IMR-90 (cell line): Measurements from ENCODE around the gene GNAI2. TPM values are rescaled to one million over a fixed set of nuclear protein-coding genes. Genes with fewer than 3 reads are reported as not detected.

Experiments
- ATAC-seq: fragments of 200-7000 bp; cut with Tn5 transposase; 2 replicates; pipeline ENCODE4 v1.9.1; 2020; ENCODE audit warnings: low read depth, mild to moderate bottlenecking, moderate library complexity
- BruUV-seq: library from RNA; stranded (reverse); fragments of 400-500 nt; replicated peaks from 2 replicates; lab custom pipeline; 2021; lab: Mats Ljungman, UMichigan
- CTCF ChIA-PET: fragments of 300-600 bp; formaldehyde crosslinking; extraction: SDS; loops from one replicate; lab custom pipeline; 2021; ENCODE audit warnings: antibody characterized with exemption; lab: Yijun Ruan, JAX
- POLR2A ChIA-PET: fragments of 300-600 bp; sonication (Branson Sonifier 250); formaldehyde crosslinking; loops from one replicate; lab custom pipeline; 2022; ENCODE audit warnings: antibody characterized with exemption; ENCODE audit not compliant: unreplicated experiment; lab: Charles Lee
- DNase-seq: peaks from one replicate; pipeline ENCODE4 v3.0.0; 2013
- H2AFZ ChIP-seq: replicated peaks from 2 replicates; pipeline ENCODE3; 2013; ENCODE audit warnings: low read length, mild to moderate bottlenecking; ENCODE audit not compliant: poor library complexity
- H2AK5ac ChIP-seq: 2 replicates; pipeline ENCODE4 v1.6.1; 2013; ENCODE audit warnings: low read depth, low read length, inconsistent platforms
- H2AK9ac ChIP-seq: replicated peaks from 2 replicates; pipeline ENCODE3; 2013; ENCODE audit warnings: mild to moderate bottlenecking, low read depth, low read length, moderate library complexity; ENCODE audit not compliant: poor library complexity
- H2BK120ac ChIP-seq: 2 replicates; pipeline ENCODE4 v1.6.1; 2013; ENCODE audit warnings: low read depth, low read length, inconsistent platforms
- H2BK15ac ChIP-seq: 3 replicates; pipeline ENCODE4 v1.6.1; 2013; ENCODE audit warnings: low read depth, low read length, inconsistent platforms
- H2BK20ac ChIP-seq: 2 replicates; pipeline ENCODE4 v1.6.1; 2013; ENCODE audit warnings: low read depth, mild to moderate bottlenecking, inconsistent platforms, low read length, moderate library complexity
- H2BK5ac ChIP-seq: 2 replicates; pipeline ENCODE4 v1.6.1; 2013; ENCODE audit warnings: mild to moderate bottlenecking, low read depth, low read length, inconsistent platforms; ENCODE audit not compliant: poor library complexity, severe bottlenecking
- H3K14ac ChIP-seq: replicated peaks from 2 replicates; pipeline ENCODE4 v1.6.1; 2013; ENCODE audit warnings: low read depth, low read length, inconsistent platforms
- H3K18ac ChIP-seq: 2 replicates; pipeline ENCODE4 v1.6.1; 2013; ENCODE audit warnings: low read depth, low read length, control low read depth
- H3K23ac ChIP-seq: 2 replicates; pipeline ENCODE4 v1.6.1; 2013; ENCODE audit warnings: low read depth, low read length, inconsistent platforms
- H3K27ac ChIP-seq: 2 replicates; pipeline ENCODE4 v1.5.1; 2013; ENCODE audit warnings: mild to moderate bottlenecking, control low read depth, low read length; ENCODE audit not compliant: insufficient read depth
- H3K27me3 ChIP-seq: 2 replicates; pipeline ENCODE4 v1.6.1; 2013; ENCODE audit warnings: low read length; ENCODE audit not compliant: control insufficient read depth, insufficient read depth
- H3K36me3 ChIP-seq: 2 replicates; pipeline ENCODE4 v1.6.1; 2013; ENCODE audit warnings: low read length, mixed read lengths; ENCODE audit not compliant: control insufficient read depth, insufficient read depth
- H3K4ac ChIP-seq: 2 replicates; pipeline ENCODE4 v1.6.1; 2013; ENCODE audit warnings: low read depth, low read length, inconsistent platforms
- H3K4me1 ChIP-seq: 2 replicates; pipeline ENCODE4 v1.6.1; 2013; ENCODE audit warnings: low read length, mixed read lengths; ENCODE audit not compliant: control insufficient read depth, insufficient read depth
- H3K4me2 ChIP-seq: 2 replicates; pipeline ENCODE4 v1.6.1; 2013; ENCODE audit warnings: low read depth, mild to moderate bottlenecking, control low read depth, low read length, moderate library complexity
- H3K4me3 ChIP-seq: 2 replicates; pipeline ENCODE4 v1.5.1; 2013; ENCODE audit warnings: low read depth, mild to moderate bottlenecking, control low read depth, low read length, moderate library complexity; ENCODE audit not compliant: insufficient read depth
- H3K56ac ChIP-seq: 2 replicates; pipeline ENCODE4 v1.6.1; 2013; ENCODE audit warnings: low read length, inconsistent platforms; ENCODE audit not compliant: insufficient read depth; ENCODE audit errors: extremely low read depth
- H3K79me1 ChIP-seq, 2 experiments: 2 replicates each; pipeline ENCODE4 v1.6.1; 2013; ENCODE audit warnings: low read length in 2 of 2, inconsistent platforms in 1 of 2, low read depth in 1 of 2
- H3K9ac ChIP-seq: 2 replicates; pipeline ENCODE4 v1.6.1; 2013; ENCODE audit warnings: low read depth, low read length, control low read depth
- H3K9me1 ChIP-seq: 2 replicates; pipeline ENCODE4 v1.6.1; 2013; ENCODE audit warnings: low read length, inconsistent platforms; ENCODE audit not compliant: insufficient read depth
- H3K9me3 ChIP-seq: 2 replicates; pipeline ENCODE4 v1.6.1; 2013; ENCODE audit warnings: low read length; ENCODE audit not compliant: control insufficient read depth, insufficient read depth
- H4K20me1 ChIP-seq: 2 replicates; pipeline ENCODE4 v1.6.1; 2013; ENCODE audit warnings: low read length, inconsistent platforms; ENCODE audit not compliant: insufficient read depth
- H4K5ac ChIP-seq: 2 replicates; pipeline ENCODE4 v1.6.1; 2013; ENCODE audit warnings: mild to moderate bottlenecking, low read depth, low read length, control low read depth
- H4K8ac ChIP-seq, 2 experiments: 2 replicates each; pipeline ENCODE4 v1.6.1; 2013; ENCODE audit warnings: low read depth in 2 of 2, low read length in 2 of 2, control low read depth in 1 of 2, inconsistent platforms in 1 of 2
- H4K91ac ChIP-seq: 2 replicates; pipeline ENCODE4 v1.6.1; 2013; ENCODE audit warnings: low read depth, low read length, inconsistent platforms; ENCODE audit not compliant: insufficient read depth
- RCOR1 ChIP-seq: IDR thresholded peaks from 2 replicates; pipeline ENCODE4 v1.6.1; 2012; ENCODE audit warnings: mild to moderate bottlenecking, low read length, improper control_type of control experiment; ENCODE audit not compliant: insufficient replicate concordance
- WGBS, 2 experiments: methylation state at CpG; one replicate each; pipeline versions ENCODE4 v1.1.5 to v1.1.7; 2013; ENCODE audit warnings: missing lambda C conversion rate in 2 of 2; ENCODE audit not compliant: insufficient read length in 1 of 2; ENCODE audit errors: extremely low coverage in 2 of 2; 5-methylcytosine and 5-hydroxymethylcytosine counted together
- dilution Hi-C: fragments of 300-500 bp; cut with HindIII; formaldehyde crosslinking; loops from one replicate; pipeline ENCODE4 v1.14.3; 2018; ENCODE audit warnings: low sequenced_read_pairs; ENCODE audit not compliant: unreplicated experiment
- in situ Hi-C: fragments of 300-500 bp; cut with MboI; formaldehyde crosslinking; loops from 3 replicates; pipeline ENCODE4 v1.14.3; 2019; ENCODE audit warnings: low sequenced_read_pairs, inconsistent platforms, mixed read lengths
- intact Hi-C: fragments of 100-400 bp; cut with micrococcal nuclease; formaldehyde crosslinking; loops from 2 replicates; pipeline ENCODE4 v1.10.0; 2022
- polyA plus RNA-seq, 3 experiments: library from polyadenylated mRNA; depleted of rRNA; stranded (reverse); fragments of >200 nt; gene quantifications; 2 replicates each; pipeline ENCODE4 v1.2.3, GENCODE V29; 2012; ENCODE audit warnings: low replicate concordance in 1 of 3
- total RNA-seq: library from RNA; depleted of rRNA; stranded (reverse); fragments of >200 nt; gene quantifications from 2 replicates; pipeline ENCODE4 v1.2.3, GENCODE V29; 2012
- TF ChIP-seq, protein P1 (sequence below): conservative IDR thresholded peaks from 2 replicates; pipeline ENCODE4 v1.5.1; 2012; ENCODE audit warnings: mild to moderate bottlenecking, low read depth, low read length, improper control_type of control experiment

The GNAI2 gene
- total and polyA plus RNA-seq, 2 of the 4 experiments (the other 2 are of a cell fraction) = 867 to 1,079 TPM

DNA sequence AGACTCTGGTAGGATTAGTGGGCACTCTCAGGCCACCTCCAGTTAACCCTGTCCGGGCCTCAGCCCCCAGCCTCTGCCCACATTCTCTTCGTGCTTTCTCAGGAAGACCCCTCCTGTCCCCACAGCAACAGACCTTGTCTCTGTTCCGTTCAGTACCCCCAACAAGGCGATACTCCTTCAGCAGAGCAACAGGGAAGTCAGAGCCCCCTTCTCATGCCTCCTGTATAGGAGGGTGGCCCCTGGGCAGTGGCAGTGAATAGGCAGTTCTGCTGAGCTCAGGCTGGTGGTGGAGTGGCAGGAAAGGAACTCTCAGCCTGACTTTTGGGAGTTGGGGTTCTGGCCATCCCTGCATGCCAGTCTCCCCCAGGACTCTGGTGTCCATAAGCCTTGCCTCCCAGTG lies 33.5 kb downstream of the GNAI2 start:
- Histone ChIP-seq H3K27me3 (no peaks in the 10 kb centered on the region), H4K5ac (peak overlapping the region; percentile 79), H3K23ac (peak overlapping the region; percentile 85), H3K4ac (peak overlapping the region; percentile 98), H2BK20ac (peak overlapping the region; percentile 88), H2AK9ac (peak overlapping the region; percentile 95), H4K91ac (peak overlapping the region; percentile 91), H3K27ac (peak overlapping the region; percentile 80), H2AFZ (peak overlapping the region; percentile 71), H2BK120ac (peak overlapping the region; percentile 95), H3K14ac (peak overlapping the region; percentile 92), H2BK15ac (peak overlapping the region; percentile 67; the same call in 2 of the 3 replicates), H3K36me3 (peaks cover 4% of the 10 kb centered on the region; the same call in 1 of the 2 replicates), H3K9ac (peak overlapping the region; percentile 77), H2BK5ac (peak overlapping the region; percentile 83), H3K79me1 (peaks cover 3 to 45% of the 10 kb centered on the region in 2 experiments; a peak in 3 of 4 replicates), H3K18ac (peak overlapping the region; percentile 68), H4K20me1 (no peaks in the 10 kb centered on the region), H2AK5ac (peak overlapping the region; percentile 98), H3K4me3 (peak overlapping the region; percentile 23), H3K9me1 (peaks cover 39% of the 10 kb centered on the region), H3K9me3 (no peaks in the 10 kb centered on the region), H3K4me2 (peak overlapping the region; percentile 71), H4K8ac (peak overlapping the region; percentile 56 to 94; a peak in 3 of 4 replicates), H3K4me1 (peaks cover 58% of the 10 kb centered on the region), H3K56ac (no peak overlapping the region)
- CTCF ChIA-PET = interaction anchor here (1.0 to 2.2 kb wide), 3 partner anchors 9 to 43 kb away, joined by 4 to 7 read pairs (median 4); no protein-coding TSS in a partner anchor
- no TSS peak for BruUV-seq
- dilution Hi-C loops = no loop called here
- intact Hi-C loops = no loop called here
- 50% methylated on average over 2 of the region's 4 CpGs; no CpG with 5 or more reads in 1 of the 2 experiments for WGBS, 2 experiments
- POLR2A ChIA-PET = no interaction called here
- no peak for DNase-seq
- TF ChIP-seq, protein P1, sequence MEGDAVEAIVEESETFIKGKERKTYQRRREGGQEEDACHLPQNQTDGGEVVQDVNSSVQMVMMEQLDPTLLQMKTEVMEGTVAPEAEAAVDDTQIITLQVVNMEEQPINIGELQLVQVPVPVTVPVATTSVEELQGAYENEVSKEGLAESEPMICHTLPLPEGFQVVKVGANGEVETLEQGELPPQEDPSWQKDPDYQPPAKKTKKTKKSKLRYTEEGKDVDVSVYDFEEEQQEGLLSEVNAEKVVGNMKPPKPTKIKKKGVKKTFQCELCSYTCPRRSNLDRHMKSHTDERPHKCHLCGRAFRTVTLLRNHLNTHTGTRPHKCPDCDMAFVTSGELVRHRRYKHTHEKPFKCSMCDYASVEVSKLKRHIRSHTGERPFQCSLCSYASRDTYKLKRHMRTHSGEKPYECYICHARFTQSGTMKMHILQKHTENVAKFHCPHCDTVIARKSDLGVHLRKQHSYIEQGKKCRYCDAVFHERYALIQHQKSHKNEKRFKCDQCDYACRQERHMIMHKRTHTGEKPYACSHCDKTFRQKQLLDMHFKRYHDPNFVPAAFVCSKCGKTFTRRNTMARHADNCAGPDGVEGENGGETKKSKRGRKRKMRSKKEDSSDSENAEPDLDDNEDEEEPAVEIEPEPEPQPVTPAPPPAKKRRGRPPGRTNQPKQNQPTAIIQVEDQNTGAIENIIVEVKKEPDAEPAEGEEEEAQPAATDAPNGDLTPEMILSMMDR = no peak
- TF ChIP-seq RCOR1 = no peak
- in situ Hi-C loops = no loop called here
- ATAC-seq = no peak
